Adipocyte (in vitro differentiated cells): ENCODE results near the gene NR5A2.
"Not testable (repeated sequence)": the region's sequence is repeated elsewhere in the genome, so short reads cannot be mapped to it uniquely, and the experiment has no call there.

Experiments
- DNase-seq: peaks from one replicate; pipeline ENCODE4 v3.0.0-alpha.2; 2015; ENCODE audit warnings: low read depth
- H3K27me3 ChIP-seq: replicated peaks from 2 replicates; pipeline ENCODE4 v1.7.0; 2013; ENCODE audit warnings: mild to moderate bottlenecking, low read length, moderate library complexity; ENCODE audit not compliant: control insufficient read depth, insufficient read depth
- H3K36me3 ChIP-seq: 2 replicates; pipeline ENCODE4 v1.7.0; 2013; ENCODE audit warnings: low read length, mild to moderate bottlenecking, moderate library complexity; ENCODE audit not compliant: control insufficient read depth, insufficient read depth, severe bottlenecking
- H3K4me1 ChIP-seq: 2 replicates; pipeline ENCODE4 v1.7.0; 2013; ENCODE audit warnings: mild to moderate bottlenecking, low read length, moderate library complexity; ENCODE audit not compliant: control insufficient read depth, insufficient read depth
- H3K4me3 ChIP-seq: 2 replicates; pipeline ENCODE4 v1.7.0; 2013; ENCODE audit warnings: mild to moderate bottlenecking, low read length, moderate library complexity
- H3K9ac ChIP-seq: 2 replicates; pipeline ENCODE4 v1.7.0; 2013; ENCODE audit warnings: mild to moderate bottlenecking, low read length, moderate library complexity
- H3K9me3 ChIP-seq: 2 replicates; pipeline ENCODE4 v1.7.0; 2013; ENCODE audit warnings: mild to moderate bottlenecking, low read length, moderate library complexity; ENCODE audit not compliant: control insufficient read depth

Gene NR5A2

DNA sequence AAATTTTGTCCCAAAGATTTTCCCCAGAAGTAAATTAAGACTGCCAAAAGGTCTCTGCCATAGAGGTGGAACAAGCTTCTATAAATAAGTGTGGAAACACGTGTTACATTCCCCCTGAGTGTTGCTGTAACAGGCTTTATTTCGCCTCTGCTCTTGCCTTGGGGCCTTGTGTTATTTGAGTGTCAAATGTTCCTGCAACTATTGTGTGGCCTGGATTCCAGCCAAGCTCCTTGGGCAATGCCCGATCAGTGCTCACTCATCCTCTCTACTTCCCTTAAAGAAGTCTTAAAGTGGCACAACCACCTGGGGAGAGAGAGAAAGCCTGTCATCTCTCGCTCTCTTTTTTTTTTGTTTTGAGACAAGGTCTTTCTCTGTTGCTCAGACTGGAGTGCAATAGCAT lies 156.7 kb downstream of the NR5A2 start:
- H3K36me3 ChIP-seq: no peaks in the 10 kb centered on the region
- no peak overlapping the region for H3K4me3 ChIP-seq
- no peaks in the 10 kb centered on the region for H3K9me3 ChIP-seq
- no peak overlapping the region for H3K9ac ChIP-seq
- peak; percentile 91 for DNase-seq
- no peaks in the 10 kb centered on the region for H3K27me3 ChIP-seq
- peaks cover 34% of the 10 kb centered on the region for H3K4me1 ChIP-seq

DNA sequence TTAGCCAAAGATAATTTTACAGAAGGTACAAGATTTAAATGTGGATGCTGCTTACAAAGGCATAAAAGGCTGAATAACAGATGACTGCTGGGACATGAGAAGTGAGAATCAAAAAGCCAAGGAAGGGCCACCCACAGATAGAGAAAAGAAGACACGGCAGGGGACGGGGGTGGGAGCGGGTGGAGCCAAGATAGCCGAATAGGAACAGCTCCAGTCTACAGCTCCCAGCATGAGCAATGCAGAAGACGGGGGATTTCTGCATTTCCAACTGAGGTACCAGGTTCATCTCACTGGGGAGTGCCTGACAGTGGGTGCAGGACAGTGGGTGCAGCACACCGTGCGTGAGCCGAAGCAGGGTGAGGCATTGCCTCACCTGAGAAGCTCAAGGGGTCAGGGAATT lies 157.7 kb downstream of the NR5A2 start:
- DNase-seq, H3K4me3 ChIP-seq, H3K27me3 ChIP-seq, H3K36me3 ChIP-seq, H3K9ac ChIP-seq, H3K9me3 ChIP-seq: not testable (repeated sequence)
- H3K4me1 ChIP-seq: peaks cover 24% of the 10 kb centered on the region

DNA sequence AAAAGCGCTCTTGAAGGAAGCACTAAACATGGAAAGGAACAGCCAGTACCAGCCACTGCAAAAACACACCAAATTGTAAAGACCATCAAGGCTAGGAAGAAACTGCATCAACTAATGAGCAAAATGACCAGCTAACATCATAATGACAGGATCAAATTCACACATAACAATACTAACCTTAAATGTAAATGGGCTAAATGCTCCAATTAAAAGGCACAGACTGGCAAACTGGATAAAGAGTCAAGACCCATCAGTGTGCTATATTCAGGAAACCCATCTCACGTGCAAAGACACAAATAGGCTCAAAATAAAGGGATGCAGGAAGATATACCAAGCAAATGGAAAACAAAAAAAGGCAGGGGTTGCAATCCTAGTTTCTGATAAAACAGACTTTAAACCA lies 159.8 kb downstream of the NR5A2 start:
- not testable (repeated sequence) for DNase-seq, H3K36me3 ChIP-seq, H3K9me3 ChIP-seq, H3K27me3 ChIP-seq, H3K9ac ChIP-seq, H3K4me3 ChIP-seq
- H3K4me1 ChIP-seq: peaks cover 13% of the 10 kb centered on the region

DNA sequence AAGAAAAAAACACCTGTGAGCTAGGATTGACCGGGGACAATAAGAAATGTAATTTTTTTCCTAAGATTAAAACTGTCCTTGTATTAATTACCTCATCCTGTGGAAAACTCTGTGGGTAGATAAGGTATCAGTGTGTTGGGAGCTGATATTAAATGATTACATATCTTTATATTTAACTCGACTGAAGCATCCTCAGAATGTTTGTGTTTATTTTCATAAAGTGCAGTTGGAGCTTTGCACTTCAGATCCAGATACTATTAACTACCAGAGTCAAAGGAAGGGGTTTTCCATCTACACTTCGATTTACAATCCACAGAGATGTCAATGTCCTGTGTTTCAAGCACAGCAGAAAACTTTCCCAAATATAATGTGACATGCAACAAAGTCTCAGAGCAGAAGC lies 164.5 kb downstream of the NR5A2 start:
- H3K4me3 ChIP-seq: no peak overlapping the region
- no peak for DNase-seq
- H3K27me3 ChIP-seq: no peaks in the 10 kb centered on the region
- no peaks in the 10 kb centered on the region for H3K4me1 ChIP-seq
- no peaks in the 10 kb centered on the region for H3K36me3 ChIP-seq
- H3K9ac ChIP-seq: no peak overlapping the region
- H3K9me3 ChIP-seq: no peaks in the 10 kb centered on the region

DNA sequence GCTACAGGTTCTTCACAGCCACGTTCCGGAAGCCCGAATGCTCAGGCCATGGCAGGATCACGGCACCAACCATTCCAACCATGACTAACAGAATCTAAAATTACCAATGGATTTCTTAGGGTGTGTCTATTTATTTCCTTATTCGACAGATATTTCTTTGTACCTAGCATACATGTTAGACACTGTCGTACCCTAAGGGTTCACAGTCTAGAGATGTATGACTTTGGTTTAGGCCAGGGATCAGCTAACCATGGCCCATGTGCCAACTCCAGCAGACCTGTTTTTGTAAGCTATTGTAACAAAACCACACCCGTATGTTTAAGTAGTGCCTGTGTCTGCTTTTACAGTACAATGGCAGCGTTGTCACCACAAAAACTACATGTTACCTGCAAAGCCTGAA lies 167.0 kb downstream of the NR5A2 start:
- H3K9me3 ChIP-seq: no peaks in the 10 kb centered on the region
- H3K36me3 ChIP-seq: no peaks in the 10 kb centered on the region
- H3K4me3 ChIP-seq: no peak overlapping the region
- no peaks in the 10 kb centered on the region for H3K27me3 ChIP-seq
- H3K4me1 ChIP-seq: no peaks in the 10 kb centered on the region
- H3K9ac ChIP-seq: no peak overlapping the region
- DNase-seq: no peak

DNA sequence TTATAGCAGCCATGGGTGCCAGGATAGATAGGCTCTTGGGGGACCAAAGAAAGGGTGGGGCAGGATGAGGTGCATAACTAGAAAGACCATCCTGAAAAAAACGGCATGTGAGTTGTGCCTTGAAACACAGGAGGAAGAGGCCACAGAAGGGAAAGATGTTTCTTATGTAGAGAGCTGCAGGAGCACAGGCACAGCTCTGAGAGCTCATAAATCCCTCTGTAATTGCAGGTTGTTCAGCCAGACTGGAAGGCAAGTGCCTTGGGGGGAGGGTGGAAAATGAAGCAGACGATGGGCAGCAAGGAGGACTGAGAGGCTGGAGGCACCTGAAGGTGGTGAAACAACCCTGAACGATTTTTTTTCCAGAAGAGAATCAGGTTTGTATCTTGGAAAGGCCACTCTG lies 170.7 kb downstream of the NR5A2 start:
- Histone ChIP-seq H3K27me3 (no peaks in the 10 kb centered on the region), H3K4me1 (no peaks in the 10 kb centered on the region), H3K4me3 (no peak overlapping the region), H3K9me3 (no peaks in the 10 kb centered on the region), H3K36me3 (no peaks in the 10 kb centered on the region), H3K9ac (no peak overlapping the region)
- DNase-seq: no peak

DNA sequence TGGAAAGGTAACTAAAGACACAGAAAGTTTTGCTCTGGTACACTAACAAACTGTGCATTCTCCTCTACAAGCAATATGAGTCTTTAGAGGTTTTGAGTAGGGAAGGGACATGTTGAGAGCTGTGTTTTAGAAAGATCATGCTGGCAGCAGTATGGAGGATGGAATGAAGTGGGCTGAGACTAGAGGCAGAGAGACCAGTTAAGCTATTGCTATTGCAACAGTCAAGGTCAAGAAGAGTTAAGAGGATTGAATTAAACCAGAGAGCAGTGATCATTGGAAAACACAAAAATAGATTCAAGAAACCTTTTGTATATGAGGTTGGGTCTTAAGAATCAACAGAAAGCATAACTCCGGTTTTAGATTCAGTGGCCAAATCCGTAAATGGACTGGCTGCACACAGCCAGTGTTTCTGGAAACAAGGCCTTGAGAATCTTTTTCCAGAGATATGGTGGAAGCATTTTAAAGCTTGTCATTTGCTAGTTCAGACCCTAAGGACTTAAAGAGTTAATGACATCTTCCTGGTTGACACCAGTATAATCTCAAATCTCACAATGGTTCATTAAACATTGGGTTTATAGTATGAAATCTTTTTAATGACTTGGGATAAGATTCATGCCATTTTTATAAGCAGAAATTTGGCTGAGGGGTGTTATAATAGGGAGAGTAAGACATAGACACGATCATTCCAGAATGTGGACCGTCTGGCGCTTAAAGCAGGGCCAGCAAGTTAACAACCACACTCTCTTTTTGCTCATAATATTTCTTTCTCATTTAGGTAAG lies 177.9 kb downstream of the NR5A2 start:
- H3K36me3 ChIP-seq: no peaks in the 10 kb centered on the region
- no peaks in the 10 kb centered on the region for H3K9me3 ChIP-seq
- H3K27me3 ChIP-seq: no peaks in the 10 kb centered on the region
- H3K9ac ChIP-seq: no peak overlapping the region
- DNase-seq: peak; percentile 15
- peaks cover 8% of the 10 kb centered on the region for H3K4me1 ChIP-seq
- no peak overlapping the region for H3K4me3 ChIP-seq

DNA sequence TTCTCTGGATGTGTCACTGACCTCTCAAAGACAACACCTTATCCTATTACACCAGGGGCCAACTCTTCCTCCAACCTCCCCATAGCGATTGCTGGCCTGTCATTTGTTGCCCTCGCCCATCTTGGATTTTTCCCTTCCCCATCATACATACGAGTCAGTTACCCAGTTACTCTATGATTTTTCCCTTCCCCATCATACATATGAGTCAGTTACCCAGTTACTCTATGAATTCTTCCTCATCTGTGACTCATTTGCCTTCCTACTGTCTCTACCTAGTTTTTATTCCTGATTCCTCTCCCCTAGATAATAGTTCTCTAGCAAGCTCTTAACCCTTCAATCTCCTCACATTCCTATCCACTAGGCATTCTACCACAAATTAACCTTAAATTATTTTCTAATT lies 178.8 kb downstream of the NR5A2 start:
- Histone ChIP-seq H3K9ac (no peak overlapping the region), H3K27me3 (no peaks in the 10 kb centered on the region), H3K9me3 (no peaks in the 10 kb centered on the region), H3K4me1 (peaks cover 8% of the 10 kb centered on the region), H3K4me3 (no peak overlapping the region), H3K36me3 (no peaks in the 10 kb centered on the region)
- DNase-seq: peak; percentile 39

DNA sequence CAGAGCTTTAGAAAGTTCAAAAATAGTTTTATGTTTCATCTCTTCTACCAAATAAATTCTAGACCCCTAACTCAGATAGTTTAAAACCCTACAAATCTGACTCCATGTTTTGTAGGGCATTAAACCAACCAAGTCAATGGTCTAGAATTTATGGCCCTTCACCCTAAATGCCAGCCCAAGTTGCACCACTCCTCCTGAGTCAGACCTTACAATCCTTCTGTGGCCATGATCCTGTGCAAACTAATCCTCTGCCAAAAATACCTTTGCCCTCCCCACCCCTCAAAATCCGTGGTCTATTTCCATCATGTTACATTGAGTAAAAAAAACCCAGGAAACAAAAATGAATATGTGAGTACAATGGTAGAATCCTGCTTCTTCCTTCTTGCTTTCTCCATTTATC lies 179.3 kb downstream of the NR5A2 start:
- H3K36me3 ChIP-seq: no peaks in the 10 kb centered on the region
- H3K27me3 ChIP-seq: no peaks in the 10 kb centered on the region
- DNase-seq: no peak
- no peak overlapping the region for H3K9ac ChIP-seq
- no peak overlapping the region for H3K4me3 ChIP-seq
- peaks cover 8% of the 10 kb centered on the region for H3K4me1 ChIP-seq
- H3K9me3 ChIP-seq: no peaks in the 10 kb centered on the region

DNA sequence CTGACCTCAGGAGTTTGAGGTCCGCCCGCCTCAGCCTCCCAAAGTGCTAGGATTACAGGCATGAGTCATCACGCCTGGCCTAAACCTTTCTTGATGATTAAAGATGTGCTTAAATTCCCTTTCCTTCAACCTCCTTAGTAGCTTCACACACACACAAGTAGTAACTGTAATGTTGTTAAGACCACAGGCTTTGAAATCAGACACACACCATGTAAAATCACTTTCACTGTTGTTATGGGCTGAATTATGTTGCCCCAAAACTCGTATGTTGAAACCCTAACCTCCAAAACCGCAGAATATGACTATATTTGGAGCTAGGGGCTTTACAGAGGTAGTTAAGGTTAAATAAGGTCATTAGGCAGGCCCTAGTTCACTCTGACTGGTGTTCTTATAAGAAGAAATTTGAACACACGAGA lies 180.2 kb downstream of the NR5A2 start:
- DNase-seq: no peak
- H3K9ac ChIP-seq: no peak overlapping the region
- no peaks in the 10 kb centered on the region for H3K36me3 ChIP-seq
- H3K27me3 ChIP-seq: no peaks in the 10 kb centered on the region
- no peak overlapping the region for H3K4me3 ChIP-seq
- H3K9me3 ChIP-seq: no peaks in the 10 kb centered on the region
- H3K4me1 ChIP-seq: peaks cover 8% of the 10 kb centered on the region

DNA sequence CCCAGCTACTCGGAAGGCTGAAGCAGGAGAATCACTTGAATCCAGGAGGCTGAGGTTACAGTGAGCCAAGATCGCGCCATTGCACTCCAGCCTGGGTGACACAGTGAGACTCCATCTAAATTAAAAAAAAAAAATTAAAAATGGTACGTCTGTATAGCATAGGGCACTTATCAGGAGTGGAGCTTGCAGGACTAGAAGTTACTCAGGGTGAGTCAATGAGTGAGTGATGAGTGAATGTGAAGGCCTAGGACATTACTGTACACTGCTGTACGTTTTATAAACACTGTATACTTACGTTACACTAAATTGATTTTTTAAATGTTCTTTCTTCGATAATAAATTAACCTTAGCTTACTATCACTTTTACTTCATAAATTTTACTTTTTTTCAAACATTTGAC lies 183.6 kb downstream of the NR5A2 start:
- H3K27me3 ChIP-seq: no peaks in the 10 kb centered on the region
- H3K4me1 ChIP-seq: peaks cover 8% of the 10 kb centered on the region
- H3K36me3 ChIP-seq: no peaks in the 10 kb centered on the region
- no peaks in the 10 kb centered on the region for H3K9me3 ChIP-seq
- peak; percentile 32 for DNase-seq
- no peak overlapping the region for H3K9ac ChIP-seq
- no peak overlapping the region for H3K4me3 ChIP-seq

DNA sequence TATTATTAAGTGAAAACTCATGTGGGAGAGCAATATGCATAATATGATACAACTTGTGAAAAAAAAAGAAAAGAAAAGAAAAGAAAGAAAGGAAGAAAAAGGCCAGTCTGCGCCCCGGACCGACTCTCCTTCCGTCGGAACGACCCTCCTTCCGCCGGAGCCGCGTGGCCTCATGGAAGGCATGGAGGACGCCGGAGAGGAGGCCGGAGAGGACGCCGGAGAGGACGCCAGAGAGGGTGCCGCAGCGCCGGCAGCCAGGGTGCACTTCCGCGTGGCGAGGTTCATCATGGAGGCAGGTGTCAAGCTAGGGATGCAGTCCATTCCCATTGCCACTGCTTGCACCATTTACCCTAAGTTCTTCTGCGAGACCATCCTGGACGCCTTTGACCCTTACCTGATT lies 185.9 kb downstream of the NR5A2 start:
- Histone ChIP-seq H3K9me3 (no peaks in the 10 kb centered on the region), H3K36me3 (no peaks in the 10 kb centered on the region), H3K4me1 (no peaks in the 10 kb centered on the region), H3K27me3 (no peaks in the 10 kb centered on the region), H3K4me3 (no peak overlapping the region), H3K9ac (no peak overlapping the region)
- no peak for DNase-seq
